ENCODE results near the gene PRDX3. TPM values are rescaled to one million over a fixed set of nuclear protein-coding genes. Genes with fewer than 3 reads are reported as not detected.
A peak's percentile ranks its signal among the peaks of the same experiment; 100 is the strongest.

Gene PRDX3
- polyA plus RNA-seq, 1 of the 3 experiments (the other 2 are of a cell fraction), result 193 TPM

- TF ChIP-seq USF1 (IDR thresholded peaks at IDR 0.05; ENCODE audit: borderline replicate concordance, low read depth), result no peak
- TF ChIP-seq FOSL2 (IDR thresholded peaks at IDR 0.05; ENCODE audit: borderline replicate concordance, low read depth), result no peak
- no peak for TF ChIP-seq YY1 (IDR thresholded peaks at IDR 0.05; ENCODE audit: low read depth)
- peak; percentile 22; the same call in 1 of the 2 replicates for TF ChIP-seq RAD21 (IDR thresholded peaks at IDR 0.05; ENCODE audit: low read length)
- no peak for TF ChIP-seq MXI1 (IDR thresholded peaks at IDR 0.05; ENCODE audit: low read depth, low read length)
Observed at GRCh38 chr10:119149729-119150128, 28.9 kb downstream of the PRDX3 start (continued).

- no peaks in the 10 kb centered on the region for H3K4me1 ChIP-seq (ENCODE audit: control insufficient read depth in 1 of 2, insufficient read depth in 2 of 2, low read depth in 1 of 2, low read length in 1 of 2)
- no peak overlapping the region for H3K9ac ChIP-seq
- CTCF ChIA-PET, result interaction anchor here (1.8 kb wide), 1 partner anchor 50 kb away, joined by 5 read pairs; no protein-coding TSS in a partner anchor
- TF ChIP-seq MEF2A (IDR thresholded peaks at IDR 0.05; ENCODE audit: borderline replicate concordance, low read depth) (no peak), GATA2 (CRISPR knock-in tag; IDR thresholded peaks at IDR 0.05) (no peak), TCF12 (IDR thresholded peaks at IDR 0.05) (no peak), EP300 (IDR thresholded peaks at IDR 0.05; ENCODE audit: borderline replicate concordance in 1 of 2, low read depth in 1 of 2, low read length in 1 of 2) (no peak), TAF1 (IDR thresholded peaks at IDR 0.05; ENCODE audit: borderline replicate concordance, low read depth, low read length) (no peak), RCOR1 (IDR thresholded peaks at IDR 0.05; ENCODE audit: low read length) (no peak), FOSL2 (IDR thresholded peaks at IDR 0.05; ENCODE audit: borderline replicate concordance, low read depth) (no peak), FOXM1 (IDR thresholded peaks at IDR 0.05; ENCODE audit: low read depth) (no peak), RXRA (IDR thresholded peaks at IDR 0.05; ENCODE audit: borderline replicate concordance, low read depth) (no peak), YY1 (IDR thresholded peaks at IDR 0.05; ENCODE audit: low read depth) (no peak), MXI1 (IDR thresholded peaks at IDR 0.05; ENCODE audit: low read depth, low read length) (no peak), IRF3 (IDR thresholded peaks at IDR 0.05; ENCODE audit: low read depth, low read length) (no peak)
- H3K9me3 ChIP-seq, result no peaks in the 10 kb centered on the region
- H3K4me3 ChIP-seq (ENCODE audit: low read depth in 2 of 2, low read length in 1 of 2), result no peak overlapping the region
- no peaks in the 10 kb centered on the region for H3K9me2 ChIP-seq
- peaks cover 3% of the 10 kb centered on the region for H3F3A ChIP-seq (replicated peaks; ENCODE audit: insufficient read depth)
- no peaks in the 10 kb centered on the region for H3K79me2 ChIP-seq (ENCODE audit: insufficient read depth)
- POLR2A ChIA-PET, result no interaction called here
- no peak overlapping the region for H2AFZ ChIP-seq (ENCODE audit: low read depth)
- no peak for DNase-seq
- no peaks in the 10 kb centered on the region for H3K27me3 ChIP-seq (ENCODE audit: insufficient read depth)
- H4K20me1 ChIP-seq (ENCODE audit: insufficient read depth), result no peaks in the 10 kb centered on the region
- no peak overlapping the region for H3K4me2 ChIP-seq
- peaks cover 8 to 10% of the 10 kb centered on the region in 2 experiments for H3K36me3 ChIP-seq (replicated peaks in 1 of 2; ENCODE audit: control insufficient read depth in 1 of 2, insufficient read depth in 2 of 2, low read length in 1 of 2)
- WGBS (ENCODE audit: low lambda C conversion rate), result 95% methylated on average over 6 of the region's 8 CpGs
- no peak overlapping the region for H3K27ac ChIP-seq (ENCODE audit: low read depth in 2 of 2, low read length in 1 of 2)
Observed at GRCh38 chr10:119149157-119149556, 29.5 kb downstream of the PRDX3 start.

- peaks cover 2% of the 10 kb centered on the region for H3F3A ChIP-seq (replicated peaks; ENCODE audit: insufficient read depth)
- no peaks in the 10 kb centered on the region for H3K79me2 ChIP-seq (ENCODE audit: insufficient read depth)
- H2AFZ ChIP-seq (ENCODE audit: low read depth), result no peak overlapping the region
- H3K9me2 ChIP-seq, result no peaks in the 10 kb centered on the region
- no peak overlapping the region for H3K4me3 ChIP-seq (ENCODE audit: low read depth in 2 of 2, low read length in 1 of 2)
- H3K27ac ChIP-seq (ENCODE audit: low read depth in 2 of 2, low read length in 1 of 2), result no peak overlapping the region
- WGBS (ENCODE audit: low lambda C conversion rate), result 98% methylated on average over 9 of the region's 10 CpGs
- H4K20me1 ChIP-seq (ENCODE audit: insufficient read depth), result no peaks in the 10 kb centered on the region
- H3K27me3 ChIP-seq (ENCODE audit: insufficient read depth), result no peaks in the 10 kb centered on the region
- H3K4me1 ChIP-seq (ENCODE audit: control insufficient read depth in 1 of 2, insufficient read depth in 2 of 2, low read depth in 1 of 2, low read length in 1 of 2), result no peaks in the 10 kb centered on the region
- CTCF ChIA-PET, result interaction anchor here (1.7 kb wide), 1 partner anchor 63 kb away, joined by 7 read pairs; the partner anchor contains the start of gene GRK5
- POLR2A ChIA-PET, result no interaction called here
- H3K36me3 ChIP-seq (replicated peaks in 1 of 2; ENCODE audit: control insufficient read depth in 1 of 2, insufficient read depth in 2 of 2, low read length in 1 of 2), result no peaks in the 10 kb centered on the region
- H3K9me3 ChIP-seq, result no peaks in the 10 kb centered on the region
- no peak overlapping the region for H3K4me2 ChIP-seq
- no peak for DNase-seq
- H3K9ac ChIP-seq, result no peak overlapping the region
- TF ChIP-seq PBX3 (IDR thresholded peaks at IDR 0.05) (no peak), GABPA (IDR thresholded peaks at IDR 0.05; ENCODE audit: low read depth) (no peak), RFX5 (IDR thresholded peaks at IDR 0.05; ENCODE audit: low read length) (no peak), REST (IDR thresholded peaks at IDR 0.05; ENCODE audit: low read depth, low read length) (no peak), GATA2 (CRISPR knock-in tag; IDR thresholded peaks at IDR 0.05) (no peak)
Observed at GRCh38 chr10:119143657-119144056, 35.0 kb downstream of the PRDX3 start.

Measured in SK-N-SH (cell line).